ENCODE results near the gene CNTNAP5.

CNTNAP5 gene

GRCh38 chr2:124586835-124587234 is 561.7 kb downstream of the CNTNAP5 start:
- Histone ChIP-seq H2BK120ac (ENCODE audit: low read depth, low read length) (no peak overlapping the region), H2AK5ac (ENCODE audit: low read length) (no peak overlapping the region), H3K79me1 (ENCODE audit: low read length) (no peaks in the 10 kb centered on the region), H3K18ac (ENCODE audit: low read length) (no peak overlapping the region), H3K23ac (ENCODE audit: low read length) (no peak overlapping the region), H3K9ac (ENCODE audit: low read length) (no peak overlapping the region), H2BK15ac (replicated peaks; ENCODE audit: low read depth) (no peak overlapping the region), H3K27me3 (ENCODE audit: insufficient read depth, low read length, poor library complexity) (no peaks in the 10 kb centered on the region), H3K79me2 (ENCODE audit: control insufficient read depth, insufficient read depth, low read length) (no peaks in the 10 kb centered on the region), H3K4me3 (ENCODE audit: low read length) (no peak overlapping the region), H3K4me1 (ENCODE audit: control insufficient read depth, low read depth, low read length) (no peaks in the 10 kb centered on the region), H4K5ac (ENCODE audit: low read length) (no peak overlapping the region), H3K56ac (ENCODE audit: low read length) (no peak overlapping the region), H2BK5ac (ENCODE audit: low read length) (no peak overlapping the region), H3K4me2 (ENCODE audit: low read length) (no peak overlapping the region), H3K27ac (ENCODE audit: low read depth, low read length) (no peak overlapping the region), H4K8ac (ENCODE audit: low read depth, low read length) (no peak overlapping the region), H3K4ac (ENCODE audit: low read depth, low read length) (no peak overlapping the region), H3K36me3 (ENCODE audit: control insufficient read depth, insufficient read depth, low read length) (no peaks in the 10 kb centered on the region)
- no peak for DNase-seq
- WGBS (ENCODE audit: extremely low coverage, insufficient coverage, low lambda C conversion rate): no CpG with 5 or more reads among the region's 2 CpGs

GRCh38 chr2:124589971-124590370 is 564.9 kb downstream of the CNTNAP5 start:
- Histone ChIP-seq H2BK5ac (ENCODE audit: low read length) (no peak overlapping the region), H3K79me2 (ENCODE audit: control insufficient read depth, insufficient read depth, low read length) (no peaks in the 10 kb centered on the region), H3K27me3 (ENCODE audit: insufficient read depth, low read length, poor library complexity) (no peaks in the 10 kb centered on the region), H3K36me3 (ENCODE audit: control insufficient read depth, insufficient read depth, low read length) (no peaks in the 10 kb centered on the region), H3K27ac (ENCODE audit: low read depth, low read length) (no peak overlapping the region), H3K18ac (ENCODE audit: low read length) (no peak overlapping the region), H3K9ac (ENCODE audit: low read length) (no peak overlapping the region), H3K4me1 (ENCODE audit: control insufficient read depth, low read depth, low read length) (no peaks in the 10 kb centered on the region), H2AK5ac (ENCODE audit: low read length) (no peak overlapping the region), H3K79me1 (ENCODE audit: low read length) (no peaks in the 10 kb centered on the region), H4K5ac (ENCODE audit: low read length) (no peak overlapping the region), H3K56ac (ENCODE audit: low read length) (no peak overlapping the region), H3K4ac (ENCODE audit: low read depth, low read length) (no peak overlapping the region), H3K23ac (ENCODE audit: low read length) (no peak overlapping the region), H2BK120ac (ENCODE audit: low read depth, low read length) (no peak overlapping the region), H4K8ac (ENCODE audit: low read depth, low read length) (no peak overlapping the region), H2BK15ac (replicated peaks; ENCODE audit: low read depth) (no peak overlapping the region), H3K4me2 (ENCODE audit: low read length) (no peak overlapping the region), H3K4me3 (ENCODE audit: low read length) (no peak overlapping the region)
- DNase-seq: no peak
- WGBS (ENCODE audit: extremely low coverage, insufficient coverage, low lambda C conversion rate): no CpG with 5 or more reads among the region's 3 CpGs

GRCh38 chr2:124602759-124603158 is 577.7 kb downstream of the CNTNAP5 start:
- Histone ChIP-seq H4K5ac (ENCODE audit: low read length) (no peak overlapping the region), H3K27me3 (ENCODE audit: insufficient read depth, low read length, poor library complexity) (no peaks in the 10 kb centered on the region), H3K56ac (ENCODE audit: low read length) (no peak overlapping the region), H3K79me2 (ENCODE audit: control insufficient read depth, insufficient read depth, low read length) (no peaks in the 10 kb centered on the region), H3K4me1 (ENCODE audit: control insufficient read depth, low read depth, low read length) (no peaks in the 10 kb centered on the region), H3K36me3 (ENCODE audit: control insufficient read depth, insufficient read depth, low read length) (no peaks in the 10 kb centered on the region), H3K18ac (ENCODE audit: low read length) (no peak overlapping the region), H3K4ac (ENCODE audit: low read depth, low read length) (no peak overlapping the region), H3K9ac (ENCODE audit: low read length) (no peak overlapping the region), H3K4me2 (ENCODE audit: low read length) (no peak overlapping the region), H2BK5ac (ENCODE audit: low read length) (no peak overlapping the region), H2BK120ac (ENCODE audit: low read depth, low read length) (no peak overlapping the region), H4K8ac (ENCODE audit: low read depth, low read length) (no peak overlapping the region), H3K79me1 (ENCODE audit: low read length) (no peaks in the 10 kb centered on the region), H3K27ac (ENCODE audit: low read depth, low read length) (no peak overlapping the region), H2AK5ac (ENCODE audit: low read length) (no peak overlapping the region), H3K23ac (ENCODE audit: low read length) (no peak overlapping the region), H3K4me3 (ENCODE audit: low read length) (no peak overlapping the region), H2BK15ac (replicated peaks; ENCODE audit: low read depth) (no peak overlapping the region)
- no peak for DNase-seq

- H4K5ac ChIP-seq (ENCODE audit: low read length): no peak overlapping the region
- H3K9ac ChIP-seq (ENCODE audit: low read length): no peak overlapping the region
- H3K23ac ChIP-seq (ENCODE audit: low read length): no peak overlapping the region
- no peak overlapping the region for H3K18ac ChIP-seq (ENCODE audit: low read length)
- H3K4me2 ChIP-seq (ENCODE audit: low read length): no peak overlapping the region
- no peaks in the 10 kb centered on the region for H3K27me3 ChIP-seq (ENCODE audit: insufficient read depth, low read length, poor library complexity)
- H3K36me3 ChIP-seq (ENCODE audit: control insufficient read depth, insufficient read depth, low read length): no peaks in the 10 kb centered on the region
- no peak overlapping the region for H3K4ac ChIP-seq (ENCODE audit: low read depth, low read length)
- H2BK15ac ChIP-seq (replicated peaks; ENCODE audit: low read depth): no peak overlapping the region
- H2AK5ac ChIP-seq (ENCODE audit: low read length): no peak overlapping the region
- no peak overlapping the region for H2BK5ac ChIP-seq (ENCODE audit: low read length)
- no peak overlapping the region for H3K27ac ChIP-seq (ENCODE audit: low read depth, low read length)
- DNase-seq: no peak
- no peak overlapping the region for H2BK120ac ChIP-seq (ENCODE audit: low read depth, low read length)
- no peaks in the 10 kb centered on the region for H3K79me2 ChIP-seq (ENCODE audit: control insufficient read depth, insufficient read depth, low read length)
- no peak overlapping the region for H3K4me3 ChIP-seq (ENCODE audit: low read length)
- peaks cover 5% of the 10 kb centered on the region for H3K4me1 ChIP-seq (ENCODE audit: control insufficient read depth, low read depth, low read length)
- WGBS (ENCODE audit: extremely low coverage, insufficient coverage, low lambda C conversion rate): no CpG with 5 or more reads among the region's 2 CpGs
- no peak overlapping the region for H3K56ac ChIP-seq (ENCODE audit: low read length)
- H3K79me1 ChIP-seq (ENCODE audit: low read length): no peaks in the 10 kb centered on the region
- H4K8ac ChIP-seq (ENCODE audit: low read depth, low read length): no peak overlapping the region
Observed at GRCh38 chr2:124604940-124605339, 579.9 kb downstream of the CNTNAP5 start.

- Histone ChIP-seq H3K79me1 (ENCODE audit: low read length) (no peaks in the 10 kb centered on the region), H3K36me3 (ENCODE audit: control insufficient read depth, insufficient read depth, low read length) (no peaks in the 10 kb centered on the region), H3K4ac (ENCODE audit: low read depth, low read length) (no peak overlapping the region), H4K8ac (ENCODE audit: low read depth, low read length) (no peak overlapping the region), H2BK120ac (ENCODE audit: low read depth, low read length) (no peak overlapping the region), H3K18ac (ENCODE audit: low read length) (no peak overlapping the region), H3K79me2 (ENCODE audit: control insufficient read depth, insufficient read depth, low read length) (no peaks in the 10 kb centered on the region), H3K4me3 (ENCODE audit: low read length) (no peak overlapping the region), H4K5ac (ENCODE audit: low read length) (no peak overlapping the region), H3K56ac (ENCODE audit: low read length) (no peak overlapping the region), H3K4me1 (ENCODE audit: control insufficient read depth, low read depth, low read length) (peaks cover 11% of the 10 kb centered on the region), H3K27me3 (ENCODE audit: insufficient read depth, low read length, poor library complexity) (no peaks in the 10 kb centered on the region), H3K9ac (ENCODE audit: low read length) (no peak overlapping the region), H3K27ac (ENCODE audit: low read depth, low read length) (no peak overlapping the region), H2BK15ac (replicated peaks; ENCODE audit: low read depth) (no peak overlapping the region), H2BK5ac (ENCODE audit: low read length) (no peak overlapping the region), H2AK5ac (ENCODE audit: low read length) (no peak overlapping the region), H3K23ac (ENCODE audit: low read length) (no peak overlapping the region), H3K4me2 (ENCODE audit: low read length) (no peak overlapping the region)
- peak; percentile 77 for DNase-seq
- WGBS (ENCODE audit: extremely low coverage, insufficient coverage, low lambda C conversion rate): no CpG with 5 or more reads among the region's 2 CpGs
Observed at GRCh38 chr2:124607679-124608078, 582.6 kb downstream of the CNTNAP5 start.

- Histone ChIP-seq H3K18ac (ENCODE audit: low read length) (peak overlapping the region; percentile 78), H2BK120ac (ENCODE audit: low read depth, low read length) (peak overlapping the region; percentile 68), H3K79me2 (ENCODE audit: control insufficient read depth, insufficient read depth, low read length) (no peaks in the 10 kb centered on the region), H3K4me3 (ENCODE audit: low read length) (no peak overlapping the region), H2BK5ac (ENCODE audit: low read length) (peak overlapping the region; percentile 10), H3K9ac (ENCODE audit: low read length) (no peak overlapping the region), H3K56ac (ENCODE audit: low read length) (peak overlapping the region; percentile 12), H3K27me3 (ENCODE audit: insufficient read depth, low read length, poor library complexity) (no peaks in the 10 kb centered on the region), H3K4ac (ENCODE audit: low read depth, low read length) (no peak overlapping the region), H2AK5ac (ENCODE audit: low read length) (no peak overlapping the region), H3K4me2 (ENCODE audit: low read length) (no peak overlapping the region), H4K5ac (ENCODE audit: low read length) (no peak overlapping the region), H3K79me1 (ENCODE audit: low read length) (no peaks in the 10 kb centered on the region), H2BK15ac (replicated peaks; ENCODE audit: low read depth) (no peak overlapping the region), H4K8ac (ENCODE audit: low read depth, low read length) (no peak overlapping the region), H3K23ac (ENCODE audit: low read length) (no peak overlapping the region), H3K36me3 (ENCODE audit: control insufficient read depth, insufficient read depth, low read length) (no peaks in the 10 kb centered on the region), H3K27ac (ENCODE audit: low read depth, low read length) (peak overlapping the region; percentile 82), H3K4me1 (ENCODE audit: control insufficient read depth, low read depth, low read length) (peaks cover 11% of the 10 kb centered on the region)
- no CpG with 5 or more reads among the region's 6 CpGs for WGBS (ENCODE audit: extremely low coverage, insufficient coverage, low lambda C conversion rate)
- DNase-seq: peak; percentile 50
Observed at GRCh38 chr2:124609667-124610066, 584.6 kb downstream of the CNTNAP5 start.
